GM12891 (cell line): ENCODE results near the gene SNAI3.

ENCODE experiments used
- POLR2AphosphoS5 ChIP-seq: IDR thresholded peaks from 2 replicates; pipeline ENCODE4 v1.6.1; 2011; ENCODE audit warnings: low read depth, low read length, control low read depth
- TAF1 ChIP-seq: IDR thresholded peaks from 2 replicates; pipeline ENCODE4 v1.6.1; 2011; ENCODE audit warnings: low read depth, low read length, control low read depth

GRCh38 chr16:88696441-88696840 lies 10.1 kb upstream of the SNAI3 start:
- TF ChIP-seq TAF1 (no peak), POLR2AphosphoS5 (no peak)
